ENCODE measurements around the gene TMC2. TPM values are rescaled to one million over a fixed set of nuclear protein-coding genes. Genes with fewer than 3 reads are reported as not detected.
"Not testable (repeated sequence)": the region's sequence is repeated elsewhere in the genome, so short reads cannot be mapped to it uniquely, and the experiment has no call there.

Gene TMC2
- total and polyA plus RNA-seq, 7 experiments from 2014 or later = 0.15 TPM; not detected in 6

GRCh38 chr20:2663887-2664719, 127.7 kb downstream of the TMC2 start, which contains the start of gene IDH3B:
Gene IDH3B (minus strand): TSS chr20:2664216. CDS start chr20:2664188, 28 bp downstream.
- Histone ChIP-seq H3K27me3 (ENCODE audit: control insufficient read depth in 2 of 2, insufficient read depth in 2 of 2, low read length in 2 of 2) (no peaks in the 10 kb centered on the region), H3K4me1 (ENCODE audit: control insufficient read depth in 2 of 2, insufficient read depth in 2 of 2, low read length in 2 of 2) (peaks cover 10 to 15% of the 10 kb centered on the region in 2 donors), H3K27ac (ENCODE audit: low read depth, low read length) (peak within 1 kb of the TSS; percentile 87), H3K4me3 (ENCODE audit: low read length) (peak within 1 kb of the TSS; percentile 89), H3K9me3 (ENCODE audit: control insufficient read depth in 2 of 3, low read length in 3 of 3) (no peaks in the 10 kb centered on the region), H3K36me3 (ENCODE audit: control insufficient read depth in 2 of 3, insufficient read depth in 3 of 3, low read length in 3 of 3) (peaks cover 9 to 33% (median 22%) of the 10 kb centered on the region in 3 experiments)
- ChIA-PET CTCF (interaction anchor here (0.7 to 1.4 kb wide), 2 partner anchors 89 to 1215 kb away, joined by 3 to 4 read pairs; no protein-coding TSS in a partner anchor), POLR2A (interaction anchor here (0.6 to 8.4 kb wide), 13 partner anchors 8 to 209 kb away, joined by 3 to 183 read pairs (median 5); partner anchors contain the start of genes NOP56 and SNRPB)
- Mint-ChIP-seq H3K9me3 (peaks cover 0 to 1% (median 0%) of the 10 kb centered on the region in 11 donors), H3K36me3 (peaks cover 17 to 28% (median 24%) of the 10 kb centered on the region in 5 donors), H3K27ac (peak within 1 kb of the TSS; percentile 94 to 99 (median 97)), H3K4me3 (peak within 1 kb of the TSS; percentile 87 to 97 (median 94)), H3K4me1 (peaks cover 4 to 34% (median 29%) of the 10 kb centered on the region in 7 donors), H3K27me3 (peaks cover 0 to 10% (median 0%) of the 10 kb centered on the region in 5 donors)
- ATAC-seq = peak; percentile 99
- intact Hi-C loops (cut with micrococcal nuclease) = loop anchor here (1.0 to 2.0 kb wide), 3 partner anchors 12 to 745 kb away; partner anchors contain the start of gene NOP56 (in 2 of the 2)
- peak; percentile 76 to 94 (median 90) for DNase-seq

GRCh38 chr20:2671977-2672376, 135.6 kb downstream of the TMC2 start:
- no peak overlapping the region for H3K27ac Mint-ChIP-seq
- ChIA-PET CTCF (interaction anchor here (0.9 kb wide), 1 partner anchor 909 kb away, joined by 3 read pairs; no protein-coding TSS in a partner anchor), POLR2A (interaction anchor here (0.6 to 1.2 kb wide), 2 partner anchors 8 to 41 kb away, joined by 4 read pairs; partner anchors contain the start of gene IDH3B)
- intact Hi-C loops (cut with micrococcal nuclease) = no loop called here
- no peaks in the 10 kb centered on the region for H3K36me3 Mint-ChIP-seq
- H3K9me3 Mint-ChIP-seq = no peaks in the 10 kb centered on the region
- H3K4me3 Mint-ChIP-seq = no peak overlapping the region
- no peaks in the 10 kb centered on the region for H3K4me1 Mint-ChIP-seq
- no peaks in the 10 kb centered on the region for H3K9me3 ChIP-seq (ENCODE audit: control insufficient read depth in 2 of 3, low read length in 3 of 3)
- no peaks in the 10 kb centered on the region for H3K4me1 ChIP-seq (ENCODE audit: control insufficient read depth in 2 of 2, insufficient read depth in 2 of 2, low read length in 2 of 2)
- H3K36me3 ChIP-seq (ENCODE audit: control insufficient read depth in 2 of 3, insufficient read depth in 3 of 3, low read length in 3 of 3) = no peaks in the 10 kb centered on the region
- DNase-seq (no peak), ATAC-seq (no peak)
- no peak overlapping the region for H3K27ac ChIP-seq (ENCODE audit: low read depth, low read length)
- H3K27me3 ChIP-seq (ENCODE audit: control insufficient read depth in 2 of 2, insufficient read depth in 2 of 2, low read length in 2 of 2) = no peaks in the 10 kb centered on the region
- peaks cover 0 to 10% (median 0%) of the 10 kb centered on the region in 5 donors for H3K27me3 Mint-ChIP-seq
- H3K4me3 ChIP-seq (ENCODE audit: low read length) = no peak overlapping the region

GRCh38 chr20:2672446-2672845, 136.1 kb downstream of the TMC2 start:
- Mint-ChIP-seq H3K27me3 (peaks cover 0 to 10% (median 2%) of the 10 kb centered on the region in 5 donors), H3K9me3 (no peaks in the 10 kb centered on the region), H3K27ac (no peak overlapping the region), H3K4me3 (no peak overlapping the region), H3K4me1 (no peaks in the 10 kb centered on the region), H3K36me3 (no peaks in the 10 kb centered on the region)
- H3K36me3 ChIP-seq (ENCODE audit: control insufficient read depth in 2 of 3, insufficient read depth in 3 of 3, low read length in 3 of 3) = no peaks in the 10 kb centered on the region
- intact Hi-C loops (cut with micrococcal nuclease) = no loop called here
- no peaks in the 10 kb centered on the region for H3K4me1 ChIP-seq (ENCODE audit: control insufficient read depth in 2 of 2, insufficient read depth in 2 of 2, low read length in 2 of 2)
- CTCF ChIA-PET = interaction anchor here (0.9 to 1.0 kb wide), 2 partner anchors 148 to 909 kb away, joined by 3 read pairs; no protein-coding TSS in a partner anchor
- ATAC-seq (no peak), DNase-seq (no peak)
- no peaks in the 10 kb centered on the region for H3K27me3 ChIP-seq (ENCODE audit: control insufficient read depth in 2 of 2, insufficient read depth in 2 of 2, low read length in 2 of 2)
- H3K9me3 ChIP-seq (ENCODE audit: control insufficient read depth in 2 of 3, low read length in 3 of 3) = no peaks in the 10 kb centered on the region
- H3K27ac ChIP-seq (ENCODE audit: low read depth, low read length) = no peak overlapping the region
- POLR2A ChIA-PET = interaction anchor here (0.8 to 1.2 kb wide), 2 partner anchors 8 to 151 kb away, joined by 3 to 4 read pairs; partner anchors contain the start of gene IDH3B
- H3K4me3 ChIP-seq (ENCODE audit: low read length) = no peak overlapping the region

- intact Hi-C loops (cut with micrococcal nuclease) = no loop called here
- ChIA-PET CTCF (interaction anchor here (0.6 to 1.0 kb wide), 4 partner anchors 106 to 576 kb away, joined by 3 to 7 read pairs (median 3); no protein-coding TSS in a partner anchor), POLR2A (interaction anchor here (1.2 kb wide), 1 partner anchor 8 kb away, joined by 3 read pairs; no protein-coding TSS in a partner anchor)
- no peaks in the 10 kb centered on the region for H3K27me3 ChIP-seq (ENCODE audit: control insufficient read depth in 2 of 2, insufficient read depth in 2 of 2, low read length in 2 of 2)
- H3K9me3 ChIP-seq (ENCODE audit: control insufficient read depth in 2 of 3, low read length in 3 of 3) = no peaks in the 10 kb centered on the region
- ATAC-seq (no peak), DNase-seq (no peak)
- H3K4me3 Mint-ChIP-seq = no peak overlapping the region
- no peaks in the 10 kb centered on the region for H3K4me1 ChIP-seq (ENCODE audit: control insufficient read depth in 2 of 2, insufficient read depth in 2 of 2, low read length in 2 of 2)
- no peak overlapping the region for H3K4me3 ChIP-seq (ENCODE audit: low read length)
- H3K27me3 Mint-ChIP-seq = peaks cover 0 to 10% (median 4%) of the 10 kb centered on the region in 5 donors
- no peaks in the 10 kb centered on the region for H3K4me1 Mint-ChIP-seq
- no peaks in the 10 kb centered on the region for H3K9me3 Mint-ChIP-seq
- no peak overlapping the region for H3K27ac Mint-ChIP-seq
- H3K27ac ChIP-seq (ENCODE audit: low read depth, low read length) = no peak overlapping the region
- no peaks in the 10 kb centered on the region for H3K36me3 Mint-ChIP-seq
- no peaks in the 10 kb centered on the region for H3K36me3 ChIP-seq (ENCODE audit: control insufficient read depth in 2 of 3, insufficient read depth in 3 of 3, low read length in 3 of 3)
These were observed 137.1 kb downstream of the TMC2 start for GRCh38 chr20:2673453-2673852.

GRCh38 chr20:2680046-2680445, 143.7 kb downstream of the TMC2 start:
- no peak overlapping the region for H3K27ac ChIP-seq (ENCODE audit: low read depth, low read length)
- H3K4me1 ChIP-seq (ENCODE audit: control insufficient read depth in 2 of 2, insufficient read depth in 2 of 2, low read length in 2 of 2) = no peaks in the 10 kb centered on the region
- no peak overlapping the region for H3K4me3 ChIP-seq (ENCODE audit: low read length)
- intact Hi-C loops (cut with micrococcal nuclease) = no loop called here
- H3K27me3 ChIP-seq (ENCODE audit: control insufficient read depth in 2 of 2, insufficient read depth in 2 of 2, low read length in 2 of 2) = no peaks in the 10 kb centered on the region
- H3K9me3 ChIP-seq (ENCODE audit: control insufficient read depth in 2 of 3, low read length in 3 of 3) = no peaks in the 10 kb centered on the region
- DNase-seq (no peak), ATAC-seq (no peak)
- Mint-ChIP-seq H3K27me3 (peaks cover 19 to 33% (median 26%) of the 10 kb centered on the region in 5 donors), H3K4me1 (peaks cover 0 to 2% (median 0%) of the 10 kb centered on the region in 7 donors), H3K36me3 (peaks cover 0 to 4% (median 0%) of the 10 kb centered on the region in 5 donors), H3K4me3 (no peak overlapping the region), H3K27ac (no peak overlapping the region), H3K9me3 (no peaks in the 10 kb centered on the region)
- no peaks in the 10 kb centered on the region for H3K36me3 ChIP-seq (ENCODE audit: control insufficient read depth in 2 of 3, insufficient read depth in 3 of 3, low read length in 3 of 3)
- ChIA-PET POLR2A (no interaction called here), CTCF (interaction anchor here (0.6 kb wide), 1 partner anchor 35 kb away, joined by 3 read pairs; no protein-coding TSS in a partner anchor)

- H3K27me3 ChIP-seq (ENCODE audit: control insufficient read depth in 2 of 2, insufficient read depth in 2 of 2, low read length in 2 of 2); H3K4me3 Mint-ChIP-seq; ATAC-seq; H3K4me1 Mint-ChIP-seq; intact Hi-C loops (cut with micrococcal nuclease); CTCF ChIA-PET; DNase-seq; H3K4me3 ChIP-seq (ENCODE audit: low read length); H3K4me1 ChIP-seq (ENCODE audit: control insufficient read depth in 2 of 2, insufficient read depth in 2 of 2, low read length in 2 of 2); H3K36me3 ChIP-seq (ENCODE audit: control insufficient read depth in 2 of 3, insufficient read depth in 3 of 3, low read length in 3 of 3); H3K36me3 Mint-ChIP-seq; POLR2A ChIA-PET; H3K27ac ChIP-seq (ENCODE audit: low read depth, low read length); H3K9me3 Mint-ChIP-seq; H3K27ac Mint-ChIP-seq; H3K9me3 ChIP-seq (ENCODE audit: control insufficient read depth in 2 of 3, low read length in 3 of 3): not testable (repeated sequence)
- peaks cover 19 to 33% (median 26%) of the 10 kb centered on the region in 5 donors for H3K27me3 Mint-ChIP-seq
These were observed 145.7 kb downstream of the TMC2 start for GRCh38 chr20:2682040-2682439.

Data from naive thymus-derived CD4-positive, alpha-beta T cell (primary cell).